Testis (tissue), 3 donors: Measurements from ENCODE around the gene KIFBP. TPM values are rescaled to one million over a fixed set of nuclear protein-coding genes. Genes with fewer than 3 reads are reported as not detected.

ENCODE experiments used
- DNase-seq: peaks from one replicate; pipeline ENCODE4 v3.0.0-alpha.2; 2019
- H3K27ac ChIP-seq, 2 donors: fragments of 200-600 bp; sonication (generic); one replicate each; pipeline ENCODE4 v1.5.1; 2019
- H3K27me3 ChIP-seq: fragments of 200-600 bp; sonication (generic); one replicate; pipeline ENCODE4 v1.5.1; 2019
- H3K36me3 ChIP-seq: fragments of 200-600 bp; sonication (generic); one replicate; pipeline ENCODE4 v1.5.1; 2017; ENCODE audit warnings: low read depth; ENCODE audit errors: missing control alignments
- H3K4me1 ChIP-seq: fragments of 200-600 bp; sonication (generic); one replicate; pipeline ENCODE4 v1.5.1; 2019
- H3K4me3 ChIP-seq, 2 donors: fragments of 200-600 bp; sonication (generic); one replicate each; pipeline ENCODE4 v1.5.1; 2017 to 2019
- H3K9me3 ChIP-seq: fragments of 200-600 bp; sonication (generic); one replicate; pipeline ENCODE4 v1.5.1; 2017
- POLR2A ChIP-seq: fragments of 450-650 bp; IDR thresholded peaks from one replicate; pipeline ENCODE4 v1.6.1; 2017; ENCODE audit warnings: antibody characterized with exemption, mild to moderate bottlenecking, moderate library complexity
- WGBS, 2 donors: methylation state at CpG; one replicate each; pipeline ENCODE4 v1.1.5; 2018; 5-methylcytosine and 5-hydroxymethylcytosine counted together
- intact Hi-C: fragments of 100-400 bp; cut with DNase I; formaldehyde crosslinking; loops from one replicate; pipeline ENCODE4 v1.15.1; 2023; ENCODE audit warnings: low total_unique reads
- polyA plus RNA-seq: library from polyadenylated mRNA; stranded (reverse); fragments of 350-450 nt; fragmentation: Illumina TruSeq; extraction: RNeasy Lipid Tissue Mini Kit (QIAGEN cat#74804); gene quantifications from one replicate; pipeline ENCODE4 v1.2.3, GENCODE V29; 2014; ENCODE audit warnings: low read depth, low replicate concordance; ENCODE audit not compliant: insufficient read depth
- total RNA-seq, 2 donors: library from RNA; depleted of rRNA; stranded (reverse); fragments of >200 nt; gene quantifications; one replicate each; pipeline ENCODE4 v1.2.3, GENCODE V29; 2016
- TF ChIP-seq, protein P1 (sequence below), 3 experiments: fragments of 450-650 bp in 2 of 3; fragments of 200-600 bp in 1 of 3; sonication (generic) in 1 of 3; IDR thresholded peaks; one replicate each; pipeline ENCODE4 v1.5.1; 2016 to 2019; ENCODE audit warnings: antibody characterized with exemption in 3 of 3, mild to moderate bottlenecking in 2 of 3, moderate library complexity in 1 of 3

Gene KIFBP
- total and polyA plus RNA-seq, 3 donors from 2014 or later, result 38.9 to 58.2 (median 48.3) TPM

DNA sequence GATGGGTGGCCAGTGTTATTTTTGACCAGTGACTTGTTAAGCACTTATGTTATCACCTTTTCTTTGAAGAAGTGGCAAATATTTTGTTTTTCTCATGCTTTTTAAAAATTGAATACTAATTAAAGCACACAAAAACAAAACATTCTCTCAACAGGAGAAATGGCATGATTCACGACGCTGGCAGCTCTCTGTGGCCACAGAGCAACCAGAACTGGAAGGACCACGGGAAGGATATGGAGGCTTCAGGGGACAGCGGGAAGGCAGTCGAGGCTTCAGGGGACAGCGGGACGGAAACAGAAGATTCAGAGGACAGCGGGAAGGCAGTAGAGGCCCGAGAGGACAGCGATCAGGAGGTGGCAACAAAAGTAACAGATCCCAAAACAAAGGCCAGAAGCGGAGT lies 6.2 kb upstream of the KIFBP start:
- TF ChIP-seq POLR2A, result no peak
- TF ChIP-seq, protein P1, sequence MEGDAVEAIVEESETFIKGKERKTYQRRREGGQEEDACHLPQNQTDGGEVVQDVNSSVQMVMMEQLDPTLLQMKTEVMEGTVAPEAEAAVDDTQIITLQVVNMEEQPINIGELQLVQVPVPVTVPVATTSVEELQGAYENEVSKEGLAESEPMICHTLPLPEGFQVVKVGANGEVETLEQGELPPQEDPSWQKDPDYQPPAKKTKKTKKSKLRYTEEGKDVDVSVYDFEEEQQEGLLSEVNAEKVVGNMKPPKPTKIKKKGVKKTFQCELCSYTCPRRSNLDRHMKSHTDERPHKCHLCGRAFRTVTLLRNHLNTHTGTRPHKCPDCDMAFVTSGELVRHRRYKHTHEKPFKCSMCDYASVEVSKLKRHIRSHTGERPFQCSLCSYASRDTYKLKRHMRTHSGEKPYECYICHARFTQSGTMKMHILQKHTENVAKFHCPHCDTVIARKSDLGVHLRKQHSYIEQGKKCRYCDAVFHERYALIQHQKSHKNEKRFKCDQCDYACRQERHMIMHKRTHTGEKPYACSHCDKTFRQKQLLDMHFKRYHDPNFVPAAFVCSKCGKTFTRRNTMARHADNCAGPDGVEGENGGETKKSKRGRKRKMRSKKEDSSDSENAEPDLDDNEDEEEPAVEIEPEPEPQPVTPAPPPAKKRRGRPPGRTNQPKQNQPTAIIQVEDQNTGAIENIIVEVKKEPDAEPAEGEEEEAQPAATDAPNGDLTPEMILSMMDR (IDR thresholded peaks at IDR 0.05), result no peak
- Histone ChIP-seq H3K27me3 (no peaks in the 10 kb centered on the region), H3K9me3 (no peaks in the 10 kb centered on the region), H3K4me1 (peaks cover 14% of the 10 kb centered on the region), H3K4me3 (no peak overlapping the region), H3K36me3 (no peaks in the 10 kb centered on the region), H3K27ac (peak overlapping the region; percentile 54 to 70)
- DNase-seq, result no peak
- intact Hi-C loops, result no loop called here
- WGBS, 2 donors, result 78 to 88% methylated on average over 11 of the region's 11 CpGs

DNA sequence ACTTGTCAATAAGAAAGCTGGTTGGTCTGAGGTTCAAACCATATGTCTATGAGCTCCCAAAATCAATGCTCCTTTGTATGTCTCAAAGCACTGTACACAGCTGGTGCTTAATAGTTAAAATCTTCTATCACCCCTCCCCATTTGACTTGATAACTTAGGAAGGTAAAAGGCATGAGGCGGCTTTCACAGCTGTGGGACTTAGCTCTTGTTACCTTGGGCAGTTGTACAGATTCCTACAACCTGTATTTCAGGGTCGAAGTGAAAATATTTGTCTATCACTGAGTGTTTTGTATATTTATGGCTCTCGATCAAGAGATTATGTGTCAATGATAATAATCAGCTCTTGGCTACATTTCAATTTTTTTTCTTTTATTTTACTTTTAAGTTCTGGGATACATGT lies 992 bp upstream of the KIFBP start:
- Histone ChIP-seq H3K27me3 (no peaks in the 10 kb centered on the region), H3K4me3 (peak overlapping the region in 1 of 2 donors; percentile 96), H3K27ac (no peak overlapping the region), H3K36me3 (no peaks in the 10 kb centered on the region), H3K4me1 (peaks cover 24% of the 10 kb centered on the region), H3K9me3 (no peaks in the 10 kb centered on the region)
- TF ChIP-seq, protein P1 (IDR thresholded peaks at IDR 0.05), result no peak
- no peak for TF ChIP-seq POLR2A
- 69 to 70% methylated on average over 3 of the region's 3 CpGs for WGBS, 2 donors
- intact Hi-C loops, result no loop called here
- DNase-seq, result no peak

DNA sequence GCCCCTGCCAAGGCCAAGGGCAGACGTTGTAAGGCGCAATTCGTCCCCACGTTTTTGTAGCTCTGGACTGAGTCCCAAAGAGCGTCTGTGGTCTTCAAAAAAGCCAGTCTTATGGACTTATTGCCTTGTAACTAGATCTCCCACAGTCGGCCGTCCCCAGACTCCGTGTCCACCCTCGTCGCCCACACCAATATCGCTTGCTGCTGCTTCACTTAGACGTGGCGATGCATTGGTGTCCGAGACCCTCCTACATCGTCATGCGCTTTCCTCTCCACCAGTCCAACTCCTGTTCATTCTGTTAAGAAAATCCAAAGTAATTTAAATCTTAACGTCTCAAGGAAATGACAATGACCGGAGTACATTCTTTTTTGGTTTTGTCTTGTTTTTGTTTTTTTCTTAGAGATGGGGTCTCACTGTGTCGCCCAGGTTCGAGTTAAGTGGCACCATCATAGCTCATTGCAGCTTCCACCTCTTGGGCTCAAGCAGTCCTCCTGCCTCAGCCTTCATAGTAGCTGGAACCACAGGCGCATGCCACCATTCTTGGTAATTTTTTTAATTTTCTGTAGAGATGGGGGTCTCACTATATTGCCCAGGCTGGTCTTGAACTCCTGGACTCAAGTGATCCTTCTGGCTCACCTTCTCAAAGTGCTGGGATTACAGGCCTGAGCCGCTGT lies 851 bp downstream of the KIFBP start:
- intact Hi-C loops, result no loop called here
- no peaks in the 10 kb centered on the region for H3K9me3 ChIP-seq
- peak overlapping the region; percentile 91 to 93 for H3K27ac ChIP-seq
- no peak for DNase-seq
- H3K4me3 ChIP-seq, result peak overlapping the region; percentile 90 to 96
- peaks cover 25% of the 10 kb centered on the region for H3K4me1 ChIP-seq
- H3K27me3 ChIP-seq, result no peaks in the 10 kb centered on the region
- no peak for TF ChIP-seq POLR2A
- TF ChIP-seq, protein P1 (IDR thresholded peaks at IDR 0.05), result no peak
- 13 to 14% methylated on average over 18 to 22 of the region's 22 CpGs for WGBS, 2 donors
- H3K36me3 ChIP-seq, result no peaks in the 10 kb centered on the region

DNA sequence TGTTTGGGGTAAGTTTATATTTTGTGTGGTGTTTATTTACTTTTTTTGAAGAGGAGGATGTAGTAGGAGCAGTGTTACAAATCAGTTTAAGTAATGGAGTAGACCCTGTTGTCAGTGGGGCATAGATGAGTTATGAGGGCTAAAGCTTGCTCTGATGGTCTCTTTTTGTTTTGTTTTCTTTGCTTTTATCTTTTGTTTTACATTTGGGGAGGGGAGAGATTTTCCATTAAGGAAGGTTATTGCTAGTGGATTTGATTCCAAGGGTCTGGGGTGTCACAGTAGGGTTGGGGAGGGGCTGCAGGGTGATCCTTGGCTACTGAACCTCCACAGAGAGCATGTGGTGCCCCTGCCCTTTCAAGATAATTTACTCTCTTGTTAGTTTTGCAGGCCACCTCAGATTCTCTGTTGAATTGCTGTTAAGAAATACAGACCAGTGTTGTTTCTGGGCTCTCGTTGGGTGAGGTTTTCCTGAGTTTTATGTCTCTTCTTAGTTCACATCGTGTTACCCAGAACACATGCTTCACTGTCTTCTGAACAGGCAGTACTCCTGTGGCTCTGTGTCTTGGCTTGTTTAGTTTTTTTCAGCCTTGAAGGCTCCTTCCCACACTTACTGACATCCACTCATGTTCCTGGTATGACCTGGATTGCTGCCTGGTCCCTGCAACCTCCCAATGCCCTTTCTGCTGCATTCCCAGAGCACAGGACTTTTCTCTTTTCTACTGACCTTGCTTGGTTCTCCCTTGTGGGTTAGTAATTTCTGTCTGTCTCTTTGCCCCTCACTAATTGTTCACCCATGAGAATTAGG lies 4.2 kb downstream of the KIFBP start:
- H3K9me3 ChIP-seq, result no peaks in the 10 kb centered on the region
- WGBS, 2 donors, result 28 to 55% methylated on average over 2 of the region's 2 CpGs
- H3K27me3 ChIP-seq, result no peaks in the 10 kb centered on the region
- DNase-seq, result peak; percentile 76
- H3K27ac ChIP-seq, result peak overlapping the region; percentile 2 to 62
- H3K4me3 ChIP-seq, result no peak overlapping the region
- H3K4me1 ChIP-seq, result peaks cover 23% of the 10 kb centered on the region
- no peak for TF ChIP-seq POLR2A
- TF ChIP-seq, protein P1 (IDR thresholded peaks at IDR 0.05), result no peak
- H3K36me3 ChIP-seq, result no peaks in the 10 kb centered on the region
- intact Hi-C loops, result no loop called here
